Breast epithelium (tissue), 3 donors: ENCODE data around the gene ACTR1B.

Experiments used
- POLR2A ChIP-seq: fragments of 450-650 bp; IDR thresholded peaks from one replicate; pipeline ENCODE4 v1.6.1; 2016; ENCODE audit warnings: antibody characterized with exemption, mild to moderate bottlenecking, moderate library complexity
- TF ChIP-seq, protein P1 (sequence below), 3 donors: fragments of 450-650 bp; IDR thresholded peaks; one replicate each; pipeline ENCODE4 v1.5.1; 2016 to 2017; ENCODE audit warnings: antibody characterized with exemption in 3 of 3, mild to moderate bottlenecking in 3 of 3, moderate library complexity in 3 of 3

GRCh38 chr2:97673915-97674283, 10.1 kb upstream of the ACTR1B start:
- TF ChIP-seq, protein P1, sequence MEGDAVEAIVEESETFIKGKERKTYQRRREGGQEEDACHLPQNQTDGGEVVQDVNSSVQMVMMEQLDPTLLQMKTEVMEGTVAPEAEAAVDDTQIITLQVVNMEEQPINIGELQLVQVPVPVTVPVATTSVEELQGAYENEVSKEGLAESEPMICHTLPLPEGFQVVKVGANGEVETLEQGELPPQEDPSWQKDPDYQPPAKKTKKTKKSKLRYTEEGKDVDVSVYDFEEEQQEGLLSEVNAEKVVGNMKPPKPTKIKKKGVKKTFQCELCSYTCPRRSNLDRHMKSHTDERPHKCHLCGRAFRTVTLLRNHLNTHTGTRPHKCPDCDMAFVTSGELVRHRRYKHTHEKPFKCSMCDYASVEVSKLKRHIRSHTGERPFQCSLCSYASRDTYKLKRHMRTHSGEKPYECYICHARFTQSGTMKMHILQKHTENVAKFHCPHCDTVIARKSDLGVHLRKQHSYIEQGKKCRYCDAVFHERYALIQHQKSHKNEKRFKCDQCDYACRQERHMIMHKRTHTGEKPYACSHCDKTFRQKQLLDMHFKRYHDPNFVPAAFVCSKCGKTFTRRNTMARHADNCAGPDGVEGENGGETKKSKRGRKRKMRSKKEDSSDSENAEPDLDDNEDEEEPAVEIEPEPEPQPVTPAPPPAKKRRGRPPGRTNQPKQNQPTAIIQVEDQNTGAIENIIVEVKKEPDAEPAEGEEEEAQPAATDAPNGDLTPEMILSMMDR (IDR thresholded peaks at IDR 0.05), result no peak
- TF ChIP-seq POLR2A, result no peak
